Activated CD8-positive, alpha-beta memory T cell treated with anti-CD3 and anti-CD28 coated beads, Interleukin-2, amount 50 U/mL, for 1 hour (primary cell): ENCODE results near the gene DOK6.

Experiments used
- DNase-seq: peaks from one replicate; pipeline ENCODE4 v3.0.0-alpha.2; 2020; ENCODE audit errors: extremely low read depth

The DOK6 gene

DNA sequence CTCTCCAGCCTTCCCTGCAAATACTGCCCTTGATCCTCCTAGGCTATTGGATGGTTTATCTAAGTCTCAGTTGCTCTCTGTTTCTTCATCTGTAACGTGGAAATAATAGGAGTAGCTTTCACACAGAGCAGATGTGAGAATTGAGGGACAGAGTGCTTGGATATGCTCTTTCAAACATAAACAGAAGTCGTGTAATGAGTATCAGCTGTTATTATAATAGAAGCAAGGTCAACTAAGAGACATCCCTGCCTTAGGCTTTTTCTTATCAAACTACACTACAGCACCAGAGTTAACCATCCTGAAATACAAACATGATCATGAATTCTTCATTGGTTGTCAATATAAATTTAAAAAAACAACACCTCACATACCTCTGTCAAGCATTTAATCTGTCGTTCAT is 138.2 kb downstream of the DOK6 start:
- DNase-seq: no peak

- DNase-seq: no peak
These were observed 138.7 kb downstream of the DOK6 start for GRCh38 chr18:69539404-69539803.

- no peak for DNase-seq
These were observed 155.5 kb downstream of the DOK6 start for GRCh38 chr18:69556228-69556627.

- no peak for DNase-seq
These were observed 156.6 kb downstream of the DOK6 start for GRCh38 chr18:69557282-69557681.

DNA sequence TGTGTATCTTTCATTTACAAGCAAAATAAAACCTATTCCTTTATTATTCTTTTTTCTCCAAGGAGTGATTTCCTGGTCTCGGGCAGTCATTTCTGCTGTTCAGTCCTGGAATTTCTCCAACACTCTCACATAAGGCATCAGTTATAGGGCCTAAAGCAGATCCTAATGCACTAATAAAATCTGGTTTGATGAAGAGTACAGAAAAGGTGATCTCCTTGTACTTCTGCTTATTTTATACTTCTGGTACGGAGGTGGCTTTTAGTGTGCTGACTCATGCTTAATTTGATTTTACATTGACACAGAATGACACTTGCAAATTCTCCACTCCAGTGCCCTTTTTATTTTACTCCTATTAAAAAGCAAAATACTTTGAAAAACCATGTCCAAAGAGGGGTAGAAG is 157.4 kb downstream of the DOK6 start:
- DNase-seq: no peak

GRCh38 chr18:69559604-69560003 is 158.9 kb downstream of the DOK6 start:
- DNase-seq: no peak

DNA sequence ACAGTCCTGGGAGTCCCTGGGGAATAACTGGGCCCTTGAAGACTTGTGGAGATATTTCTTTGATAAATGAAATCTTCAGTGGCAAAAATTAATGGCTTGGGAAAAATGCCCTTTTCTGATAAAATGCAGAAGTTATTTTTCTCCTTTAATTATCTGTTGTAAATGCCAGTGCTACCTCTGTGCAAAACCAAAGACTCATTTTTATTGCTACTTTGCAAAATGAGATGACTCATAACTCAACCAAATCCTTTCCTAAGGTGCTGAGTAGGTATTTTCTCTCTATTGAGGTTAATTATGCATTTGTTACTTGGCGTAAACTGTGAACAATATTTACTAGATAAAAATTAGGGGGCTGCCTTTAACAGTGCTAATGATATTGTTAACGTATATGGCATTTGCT is 163.9 kb downstream of the DOK6 start:
- DNase-seq: no peak

DNA sequence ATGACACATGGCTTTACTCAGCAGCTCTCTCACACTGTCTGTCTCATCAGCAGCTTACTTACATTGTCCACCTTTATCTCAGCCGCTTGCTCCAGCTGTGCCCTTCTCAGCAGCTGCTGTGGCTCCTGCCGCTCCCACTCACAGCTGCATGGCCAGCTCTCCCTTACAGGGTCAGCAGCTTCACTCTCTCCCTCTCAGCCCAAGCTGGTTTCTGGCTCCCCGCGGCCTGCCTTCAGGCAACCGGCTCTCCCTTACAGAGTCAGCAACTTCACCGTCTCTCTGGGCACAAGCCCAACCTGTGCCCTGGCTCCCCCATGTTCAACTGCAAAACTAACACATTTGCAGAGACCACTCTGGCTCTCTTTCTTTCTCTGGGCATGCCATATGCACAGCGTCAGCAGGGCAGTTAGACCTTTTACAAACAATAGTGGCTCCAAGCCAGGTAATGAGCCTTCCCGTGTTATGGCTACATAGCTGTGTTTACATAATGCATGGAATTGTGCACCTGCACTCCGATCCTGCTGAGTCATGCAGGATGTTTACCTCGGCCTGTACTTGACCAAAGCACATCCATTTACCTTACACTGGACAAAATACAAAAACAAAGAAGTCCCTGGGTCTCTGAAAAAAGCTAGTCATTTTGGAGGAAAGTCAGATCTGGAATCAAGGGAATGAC is 167.3 kb downstream of the DOK6 start:
- DNase-seq: no peak

GRCh38 chr18:69569133-69569532 is 168.4 kb downstream of the DOK6 start:
- no peak for DNase-seq

DNA sequence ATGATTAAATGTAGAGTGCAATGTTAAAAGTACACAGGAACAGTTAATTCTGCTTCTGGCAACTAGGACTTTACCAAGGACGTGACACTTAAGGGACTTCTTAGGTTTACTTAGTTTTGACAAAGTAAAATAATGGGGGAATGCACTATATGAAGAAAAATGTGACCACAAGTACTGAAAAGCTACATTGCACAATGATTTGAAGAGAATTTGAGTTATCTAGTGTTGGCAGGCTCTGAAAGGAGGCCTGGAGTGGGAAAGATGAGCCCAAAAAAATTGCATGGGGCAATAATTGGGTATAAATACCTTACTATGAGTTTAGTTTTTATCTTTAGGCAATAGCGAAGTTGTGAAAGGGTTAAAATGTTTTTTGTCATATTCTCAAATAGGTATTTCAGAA is 173.7 kb downstream of the DOK6 start:
- no peak for DNase-seq

DNA sequence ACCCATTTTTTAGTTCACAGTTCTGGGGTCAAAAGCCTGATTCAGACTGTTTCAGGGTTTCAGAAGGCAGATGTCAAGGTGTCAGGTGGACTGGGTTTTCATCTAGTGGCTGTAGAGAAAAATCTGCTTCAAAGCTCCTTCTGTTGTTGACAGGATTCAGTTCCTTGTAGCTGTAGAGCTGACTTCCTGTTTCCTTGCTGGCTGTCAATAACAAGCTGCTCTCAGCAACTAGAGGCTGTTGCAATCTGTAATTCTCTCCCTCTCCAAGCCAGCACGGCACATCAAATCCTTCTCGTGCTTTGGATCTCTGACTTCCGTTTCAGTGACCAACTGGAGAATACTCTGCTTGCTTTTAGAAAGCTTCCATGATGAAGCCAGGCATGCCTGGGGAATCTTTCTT is 179.4 kb downstream of the DOK6 start:
- no peak for DNase-seq

- no peak for DNase-seq
These were observed 183.7 kb downstream of the DOK6 start for GRCh38 chr18:69584429-69584828.

- DNase-seq: no peak
These were observed 185.0 kb downstream of the DOK6 start for GRCh38 chr18:69585696-69586095.

DNA sequence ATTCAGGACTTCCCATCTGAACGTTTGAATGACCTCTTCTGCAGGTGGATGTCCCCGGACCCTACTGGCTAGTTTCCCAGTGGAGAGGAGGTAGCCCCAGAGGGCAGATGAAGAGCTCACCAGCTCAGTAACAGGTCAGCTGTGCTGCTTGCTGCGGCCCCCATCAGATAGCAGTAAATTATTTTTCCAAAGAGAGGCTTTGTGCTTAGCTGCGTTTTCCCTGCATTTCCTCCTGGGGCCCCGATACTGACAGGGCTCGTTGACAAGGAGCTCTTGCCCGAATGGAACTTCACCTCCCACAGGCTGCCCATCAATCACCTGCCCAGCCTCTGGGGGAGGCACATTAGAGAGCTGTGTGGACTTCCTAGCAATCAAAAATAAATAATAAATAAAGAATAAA is 185.8 kb downstream of the DOK6 start:
- DNase-seq: no peak

- DNase-seq: no peak
These were observed 187.6 kb downstream of the DOK6 start for GRCh38 chr18:69588301-69588700.

DNA sequence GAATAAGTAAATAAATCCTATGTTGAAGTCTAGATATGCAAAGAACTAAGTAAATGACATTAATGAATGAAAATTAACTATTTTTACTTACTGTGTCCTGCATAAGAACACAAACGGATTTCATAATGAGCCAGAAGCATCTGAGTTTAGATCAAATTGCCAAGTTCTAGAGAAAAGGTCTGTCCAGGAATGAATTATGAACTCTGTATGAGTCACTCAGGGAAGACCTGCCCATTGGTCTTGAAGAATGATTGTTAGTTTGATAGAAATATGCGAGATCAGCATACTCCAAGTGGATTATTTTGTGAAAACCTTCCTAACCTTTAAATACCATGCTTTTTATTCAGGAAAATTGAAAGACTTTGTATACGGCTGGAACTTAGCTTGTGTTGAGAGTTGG is 189.5 kb downstream of the DOK6 start:
- no peak for DNase-seq

DNA sequence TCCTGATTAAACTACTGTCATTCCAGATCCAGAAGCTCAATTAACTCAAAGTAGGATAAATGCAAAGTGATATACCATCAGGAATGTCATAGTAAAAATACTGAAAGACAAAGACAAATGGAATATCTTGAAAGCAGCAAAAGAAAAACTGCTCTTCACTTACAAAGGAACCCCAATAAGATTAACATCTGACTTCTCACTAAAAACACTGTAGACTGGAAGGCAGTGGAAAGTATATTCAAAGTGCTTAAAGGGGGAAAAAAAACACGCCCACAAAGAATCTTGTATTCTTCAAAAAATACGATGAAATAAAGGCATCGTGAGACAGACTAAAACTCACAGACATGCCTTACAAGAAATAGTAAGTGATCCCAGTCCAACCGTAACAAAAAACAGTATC is 195.7 kb downstream of the DOK6 start:
- no peak for DNase-seq

GRCh38 chr18:69597561-69597960 is 196.9 kb downstream of the DOK6 start:
- no peak for DNase-seq

GRCh38 chr18:69599377-69599776 is 198.7 kb downstream of the DOK6 start:
- DNase-seq: no peak

GRCh38 chr18:69612242-69612641 is 211.6 kb downstream of the DOK6 start:
- DNase-seq: no peak

- no peak for DNase-seq
These were observed 215.4 kb downstream of the DOK6 start for GRCh38 chr18:69616114-69616513.

DNA sequence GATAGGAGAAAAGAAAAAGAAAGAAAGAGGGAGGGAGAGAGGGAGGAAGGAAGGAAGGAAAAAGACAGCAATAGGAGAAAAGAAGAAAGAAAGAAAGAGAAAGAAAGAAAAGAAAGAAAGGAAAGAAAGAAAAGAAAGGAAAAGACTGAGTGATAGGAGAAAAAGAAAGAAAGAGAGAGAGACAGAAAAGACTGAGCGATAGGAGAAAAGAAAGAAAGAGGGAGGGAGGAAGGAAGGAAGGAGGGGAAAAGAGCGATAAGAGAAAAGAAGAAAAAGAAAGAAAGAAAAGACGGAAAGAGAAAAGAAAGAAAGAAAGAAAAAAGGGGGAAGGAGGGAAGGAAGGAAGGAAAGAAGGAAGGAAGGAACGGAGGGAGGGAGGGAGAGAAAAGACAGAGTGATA is 216.7 kb downstream of the DOK6 start:
- DNase-seq: no peak

- DNase-seq: no peak
These were observed 217.2 kb downstream of the DOK6 start for GRCh38 chr18:69617888-69618287.

DNA sequence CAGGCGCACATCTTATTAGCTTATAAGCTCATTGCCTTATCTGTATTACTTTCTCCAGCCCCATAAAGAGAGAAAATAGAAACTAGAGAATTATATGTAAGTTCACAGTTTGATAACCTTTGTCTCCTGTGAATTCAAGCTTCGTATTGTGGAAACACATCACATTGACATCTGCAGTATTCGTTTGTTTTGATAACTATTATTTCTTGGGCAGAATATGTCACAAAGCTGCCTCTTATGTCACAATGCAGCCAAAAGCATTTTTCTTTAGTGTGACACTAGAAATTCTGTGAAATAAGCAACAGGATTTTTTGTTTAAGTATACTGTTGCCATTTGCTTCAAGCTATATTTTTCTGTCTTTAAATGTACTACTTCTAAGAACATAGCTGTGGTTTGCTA is 221.5 kb downstream of the DOK6 start:
- no peak for DNase-seq
